GM23248 (cell line): ENCODE data around the gene FEZF2.

Source experiments
- EZH2 ChIP-seq: fragments of 200-600 bp; sonication (generic); IDR thresholded peaks from 2 replicates; pipeline ENCODE4 v1.6.1; 2018; ENCODE audit warnings: antibody characterized with exemption, mild to moderate bottlenecking; ENCODE audit not compliant: insufficient read depth, poor library complexity, severe bottlenecking
- EZH2phosphoT487 ChIP-seq: fragments of 200-600 bp; sonication (generic); IDR thresholded peaks from 2 replicates; pipeline ENCODE4 v1.6.1; 2018; ENCODE audit warnings: antibody characterized with exemption, moderate library complexity, mild to moderate bottlenecking, low read depth; ENCODE audit not compliant: insufficient read depth

- no peak; the same call in 1 of the 2 replicates for TF ChIP-seq EZH2phosphoT487
- TF ChIP-seq EZH2: peak; percentile 83
These were observed 3.1 kb downstream of the FEZF2 start for GRCh38 chr3:62370112-62370857.
